NOMO-1 treated with DMSO at 0.1 percent for 48 hours (cell line): ENCODE measurements around the gene MORN1.

Experiments
- DNase-seq: peaks from one replicate; lab custom pipeline; 2025; ENCODE audit not compliant: unreplicated experiment; lab: John Stamatoyannopoulos, UW

Gene MORN1

GRCh38 chr1:2324553-2325366 is 66.6 kb downstream of the MORN1 start:
- no peak for DNase-seq

GRCh38 chr1:2323451-2323974 is 67.8 kb downstream of the MORN1 start:
- DNase-seq = no peak

- DNase-seq = no peak
These were observed 68.7 kb downstream of the MORN1 start for GRCh38 chr1:2322581-2323211.

- DNase-seq = no peak
These were observed 69.2 kb downstream of the MORN1 start for GRCh38 chr1:2322065-2322571.

GRCh38 chr1:2320760-2321667 is 70.3 kb downstream of the MORN1 start:
- DNase-seq = no peak

GRCh38 chr1:2320006-2320405 is 71.3 kb downstream of the MORN1 start:
- DNase-seq = no peak

- no peak for DNase-seq
These were observed 72.1 kb downstream of the MORN1 start for GRCh38 chr1:2319291-2319690.

GRCh38 chr1:2318314-2319278 is 72.8 kb downstream of the MORN1 start:
- DNase-seq = no peak

GRCh38 chr1:2317230-2318065 is 73.9 kb downstream of the MORN1 start:
- DNase-seq = no peak

- no peak for DNase-seq
These were observed 74.8 kb downstream of the MORN1 start for GRCh38 chr1:2316451-2316961.

- no peak for DNase-seq
These were observed 75.5 kb downstream of the MORN1 start for GRCh38 chr1:2315674-2316450.

- DNase-seq = no peak
These were observed 76.3 kb downstream of the MORN1 start for GRCh38 chr1:2314803-2315673.

- no peak for DNase-seq
These were observed 77.0 kb downstream of the MORN1 start for GRCh38 chr1:2314273-2314802.

- no peak for DNase-seq
These were observed 77.6 kb downstream of the MORN1 start for GRCh38 chr1:2313651-2314261.

GRCh38 chr1:2312515-2313301 is 78.6 kb downstream of the MORN1 start:
- DNase-seq = no peak

- no peak for DNase-seq
These were observed 79.2 kb downstream of the MORN1 start for GRCh38 chr1:2312160-2312514.
